ENCODE data around the gene BATF3.

Gene BATF3

DNA sequence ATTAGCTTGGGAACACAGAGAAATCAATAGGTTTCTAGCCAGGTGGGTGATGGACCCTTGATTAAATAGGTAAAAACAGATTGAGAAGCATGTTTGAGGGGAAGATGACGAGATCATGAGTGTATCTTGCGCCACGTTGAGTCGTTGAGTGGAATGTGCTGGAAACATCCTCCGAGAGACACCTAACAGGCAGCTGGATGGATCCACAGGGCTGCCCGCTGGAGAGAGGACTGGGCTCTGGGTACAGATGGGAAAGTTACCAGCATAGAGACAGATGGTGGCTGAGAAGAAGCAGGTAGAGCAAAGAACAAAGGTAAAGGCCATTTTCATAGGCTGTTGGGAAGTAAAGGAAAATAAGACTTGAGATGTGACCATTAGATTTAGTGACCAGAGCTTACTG, 15.6 kb downstream of the BATF3 start:
- TF ChIP-seq CREB1 (IDR thresholded peaks at IDR 0.05; ENCODE audit: low read depth) (no peak), CEBPB (IDR thresholded peaks at IDR 0.05) (no peak), ZBTB7A (IDR thresholded peaks at IDR 0.05; ENCODE audit: low read depth) (no peak), YY1 (IDR thresholded peaks at IDR 0.05; ENCODE audit: low read depth) (no peak), EP300 (IDR thresholded peaks at IDR 0.05; ENCODE audit: borderline replicate concordance) (no peak), TCF12 (IDR thresholded peaks at IDR 0.05; ENCODE audit: low read depth) (no peak), FOXM1 (IDR thresholded peaks at IDR 0.05; ENCODE audit: borderline replicate concordance, low read depth) (no peak), RAD21 (IDR thresholded peaks at IDR 0.05; ENCODE audit: low read depth) (no peak), TAF1 (IDR thresholded peaks at IDR 0.05; ENCODE audit: low read depth) (no peak), TEAD4 (IDR thresholded peaks at IDR 0.05) (no peak), NFIC (IDR thresholded peaks at IDR 0.05) (no peak), EGR1 (IDR thresholded peaks at IDR 0.05) (no peak)
- TF ChIP-seq, protein P1, sequence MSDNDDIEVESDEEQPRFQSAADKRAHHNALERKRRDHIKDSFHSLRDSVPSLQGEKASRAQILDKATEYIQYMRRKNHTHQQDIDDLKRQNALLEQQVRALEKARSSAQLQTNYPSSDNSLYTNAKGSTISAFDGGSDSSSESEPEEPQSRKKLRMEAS (IDR thresholded peaks at IDR 0.05): no peak
- TF ChIP-seq, protein P2, sequence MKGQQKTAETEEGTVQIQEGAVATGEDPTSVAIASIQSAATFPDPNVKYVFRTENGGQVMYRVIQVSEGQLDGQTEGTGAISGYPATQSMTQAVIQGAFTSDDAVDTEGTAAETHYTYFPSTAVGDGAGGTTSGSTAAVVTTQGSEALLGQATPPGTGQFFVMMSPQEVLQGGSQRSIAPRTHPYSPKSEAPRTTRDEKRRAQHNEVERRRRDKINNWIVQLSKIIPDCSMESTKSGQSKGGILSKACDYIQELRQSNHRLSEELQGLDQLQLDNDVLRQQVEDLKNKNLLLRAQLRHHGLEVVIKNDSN (IDR thresholded peaks at IDR 0.05): no peak
- TF ChIP-seq, protein P3, sequence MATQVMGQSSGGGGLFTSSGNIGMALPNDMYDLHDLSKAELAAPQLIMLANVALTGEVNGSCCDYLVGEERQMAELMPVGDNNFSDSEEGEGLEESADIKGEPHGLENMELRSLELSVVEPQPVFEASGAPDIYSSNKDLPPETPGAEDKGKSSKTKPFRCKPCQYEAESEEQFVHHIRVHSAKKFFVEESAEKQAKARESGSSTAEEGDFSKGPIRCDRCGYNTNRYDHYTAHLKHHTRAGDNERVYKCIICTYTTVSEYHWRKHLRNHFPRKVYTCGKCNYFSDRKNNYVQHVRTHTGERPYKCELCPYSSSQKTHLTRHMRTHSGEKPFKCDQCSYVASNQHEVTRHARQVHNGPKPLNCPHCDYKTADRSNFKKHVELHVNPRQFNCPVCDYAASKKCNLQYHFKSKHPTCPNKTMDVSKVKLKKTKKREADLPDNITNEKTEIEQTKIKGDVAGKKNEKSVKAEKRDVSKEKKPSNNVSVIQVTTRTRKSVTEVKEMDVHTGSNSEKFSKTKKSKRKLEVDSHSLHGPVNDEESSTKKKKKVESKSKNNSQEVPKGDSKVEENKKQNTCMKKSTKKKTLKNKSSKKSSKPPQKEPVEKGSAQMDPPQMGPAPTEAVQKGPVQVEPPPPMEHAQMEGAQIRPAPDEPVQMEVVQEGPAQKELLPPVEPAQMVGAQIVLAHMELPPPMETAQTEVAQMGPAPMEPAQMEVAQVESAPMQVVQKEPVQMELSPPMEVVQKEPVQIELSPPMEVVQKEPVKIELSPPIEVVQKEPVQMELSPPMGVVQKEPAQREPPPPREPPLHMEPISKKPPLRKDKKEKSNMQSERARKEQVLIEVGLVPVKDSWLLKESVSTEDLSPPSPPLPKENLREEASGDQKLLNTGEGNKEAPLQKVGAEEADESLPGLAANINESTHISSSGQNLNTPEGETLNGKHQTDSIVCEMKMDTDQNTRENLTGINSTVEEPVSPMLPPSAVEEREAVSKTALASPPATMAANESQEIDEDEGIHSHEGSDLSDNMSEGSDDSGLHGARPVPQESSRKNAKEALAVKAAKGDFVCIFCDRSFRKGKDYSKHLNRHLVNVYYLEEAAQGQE (IDR thresholded peaks at IDR 0.05; ENCODE audit: low read depth): no peak

DNA sequence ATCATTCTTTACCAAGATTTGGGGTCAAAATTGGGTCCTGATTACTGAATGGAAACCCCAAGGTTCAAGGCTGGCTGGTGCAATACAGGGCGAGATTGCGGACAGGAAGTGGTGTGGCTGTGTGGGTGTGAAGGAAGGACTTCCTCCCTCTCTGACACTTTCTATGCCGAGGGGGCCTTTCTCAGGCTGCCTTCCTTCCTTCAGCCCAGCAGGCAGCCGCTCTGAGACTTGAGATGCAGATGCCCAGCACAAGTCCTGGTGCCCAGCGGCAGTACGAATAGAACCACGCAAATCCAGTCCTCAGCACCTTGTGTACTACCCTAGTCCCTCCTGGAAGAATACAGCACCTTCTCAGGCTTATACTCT, 16.3 kb downstream of the BATF3 start:
- TF ChIP-seq YY1 (IDR thresholded peaks at IDR 0.05; ENCODE audit: low read depth) (no peak), NFIC (IDR thresholded peaks at IDR 0.05) (no peak), EGR1 (IDR thresholded peaks at IDR 0.05) (no peak), TAF1 (IDR thresholded peaks at IDR 0.05; ENCODE audit: low read depth) (no peak), ZBTB7A (IDR thresholded peaks at IDR 0.05; ENCODE audit: low read depth) (no peak), TCF12 (IDR thresholded peaks at IDR 0.05; ENCODE audit: low read depth) (no peak), EP300 (IDR thresholded peaks at IDR 0.05; ENCODE audit: borderline replicate concordance) (no peak), RAD21 (IDR thresholded peaks at IDR 0.05; ENCODE audit: low read depth) (no peak), CEBPB (IDR thresholded peaks at IDR 0.05) (no peak), FOXM1 (IDR thresholded peaks at IDR 0.05; ENCODE audit: borderline replicate concordance, low read depth) (no peak), TEAD4 (IDR thresholded peaks at IDR 0.05) (no peak), CREB1 (IDR thresholded peaks at IDR 0.05; ENCODE audit: low read depth) (no peak)
- TF ChIP-seq, protein P3 (IDR thresholded peaks at IDR 0.05; ENCODE audit: low read depth): no peak
- TF ChIP-seq, protein P1 (IDR thresholded peaks at IDR 0.05): no peak
- TF ChIP-seq, protein P2 (IDR thresholded peaks at IDR 0.05): no peak

DNA sequence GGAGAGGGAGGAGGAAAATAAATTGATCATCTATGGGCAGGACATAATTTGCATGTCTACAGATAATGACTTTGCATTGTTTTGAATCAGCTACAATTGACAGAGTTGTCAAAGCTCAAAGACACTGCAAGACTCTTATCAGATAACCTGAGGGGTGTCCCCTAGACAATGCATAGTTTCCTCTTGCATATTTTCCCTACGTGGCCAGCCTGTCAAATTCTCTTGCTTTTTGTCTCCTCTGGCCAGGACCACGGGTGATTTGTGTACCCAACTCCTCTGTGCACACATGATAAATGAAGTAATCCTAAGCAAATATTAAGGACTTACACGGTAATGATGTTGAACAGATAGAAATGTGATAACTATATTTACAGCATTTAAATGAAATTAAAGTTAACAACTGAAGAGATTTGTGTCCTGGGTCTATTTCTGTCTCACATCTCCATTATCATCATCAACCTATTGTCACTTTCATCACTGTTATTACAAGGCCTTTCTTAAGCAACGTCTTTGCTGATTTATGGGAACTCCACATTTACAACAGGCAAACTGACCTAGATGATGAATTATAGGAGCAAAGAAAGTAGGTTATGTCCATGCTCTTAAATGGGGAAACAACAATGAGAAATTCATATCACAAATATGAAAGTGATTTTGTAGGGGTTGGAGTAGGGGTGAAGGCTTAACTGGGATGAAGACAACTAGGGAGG, 18.8 kb downstream of the BATF3 start:
- TF ChIP-seq YY1 (IDR thresholded peaks at IDR 0.05; ENCODE audit: low read depth): no peak
- no peak for TF ChIP-seq CEBPB (IDR thresholded peaks at IDR 0.05)
- TF ChIP-seq, protein P2 (IDR thresholded peaks at IDR 0.05): no peak
- TF ChIP-seq EGR1 (IDR thresholded peaks at IDR 0.05): no peak
- TF ChIP-seq NFIC (IDR thresholded peaks at IDR 0.05): no peak
- no peak for TF ChIP-seq RAD21 (IDR thresholded peaks at IDR 0.05; ENCODE audit: low read depth)
- TF ChIP-seq, protein P3 (IDR thresholded peaks at IDR 0.05; ENCODE audit: low read depth): no peak
- no peak for TF ChIP-seq TAF1 (IDR thresholded peaks at IDR 0.05; ENCODE audit: low read depth)
- no peak for TF ChIP-seq EP300 (IDR thresholded peaks at IDR 0.05; ENCODE audit: borderline replicate concordance)
- TF ChIP-seq FOXM1 (IDR thresholded peaks at IDR 0.05; ENCODE audit: borderline replicate concordance, low read depth): no peak
- no peak for TF ChIP-seq ZBTB7A (IDR thresholded peaks at IDR 0.05; ENCODE audit: low read depth)
- TF ChIP-seq TEAD4 (IDR thresholded peaks at IDR 0.05): no peak
- no peak for TF ChIP-seq TCF12 (IDR thresholded peaks at IDR 0.05; ENCODE audit: low read depth)
